CD4-positive, alpha-beta T cell (primary cell): Measurements from ENCODE around the gene MATN1. TPM values are rescaled to one million over a fixed set of nuclear protein-coding genes. Genes with fewer than 3 reads are reported as not detected.
A peak's percentile ranks its signal among the peaks of the same experiment; 100 is the strongest.

Experiments used
- ATAC-seq: fragments of 200-7000 bp; cut with Tn5 transposase; one replicate; pipeline ENCODE4 v1.10.0; 2022; ENCODE audit warnings: mild to moderate bottlenecking; ENCODE audit not compliant: poor library complexity
- CTCF ChIA-PET: fragments of 350-600 bp; sonication (Branson Sonifier 250); formaldehyde crosslinking; loops from one replicate; lab custom pipeline; 2021; ENCODE audit warnings: antibody characterized with exemption, inconsistent platforms; lab: Charles Lee
- POLR2A ChIA-PET: fragments of 350-600 bp; sonication (Branson Sonifier 250); formaldehyde crosslinking; loops from one replicate; lab custom pipeline; 2021; ENCODE audit warnings: antibody characterized with exemption, inconsistent platforms; lab: Charles Lee
- DNase-seq, 14 experiments: peaks; one replicate each; pipeline ENCODE4 v3.0.0-alpha.2; 2013 to 2020; ENCODE audit warnings: mixed read lengths in 2 of 14
- H3K27ac ChIP-seq, 2 donors: one replicate each; pipeline versions ENCODE4 v1.5.1 to v1.7.0; 2013; ENCODE audit warnings: low read length in 2 of 2, low read depth in 1 of 2, mild to moderate bottlenecking in 1 of 2
- H3K27me3 ChIP-seq, 2 experiments: 1 replicate in 1 of 2; 2 replicates in 1 of 2; pipeline versions ENCODE4 v1.6.1 to v1.7.0; 2013; ENCODE audit warnings: low read length in 2 of 2, control low read depth in 1 of 2, mild to moderate bottlenecking in 1 of 2, moderate library complexity in 1 of 2; ENCODE audit not compliant: insufficient read depth in 2 of 2, control insufficient read depth in 1 of 2
- H3K36me3 ChIP-seq: one replicate; pipeline ENCODE4 v1.6.1; 2013; ENCODE audit warnings: low read length, control low read depth; ENCODE audit not compliant: insufficient read depth
- H3K4me1 ChIP-seq: one replicate; pipeline ENCODE4 v1.6.1; 2013; ENCODE audit warnings: low read length, control low read depth; ENCODE audit not compliant: insufficient read depth
- H3K4me3 ChIP-seq: one replicate; pipeline ENCODE4 v1.5.1; 2013; ENCODE audit warnings: mild to moderate bottlenecking, low read length, moderate library complexity
- H3K9me3 ChIP-seq, 2 experiments: 1 replicate in 1 of 2; 2 replicates in 1 of 2; pipeline versions ENCODE4 v1.6.1 to v1.7.0; 2013; ENCODE audit warnings: low read length in 2 of 2, mild to moderate bottlenecking in 2 of 2, control low read depth in 1 of 2, moderate library complexity in 1 of 2; ENCODE audit not compliant: control insufficient read depth in 1 of 2, insufficient read depth in 1 of 2
- H3K27ac Mint-ChIP-seq: one replicate; pipeline ENCODE4 v1.8.0; 2020; ENCODE audit warnings: mixed read lengths
- H3K27me3 Mint-ChIP-seq: one replicate; pipeline ENCODE4 v1.8.0; 2021; ENCODE audit warnings: mixed read lengths
- H3K36me3 Mint-ChIP-seq: one replicate; pipeline ENCODE4 v1.8.0; 2021; ENCODE audit warnings: low read depth, mixed read lengths
- H3K4me1 Mint-ChIP-seq: one replicate; pipeline ENCODE4 v1.8.0; 2021; ENCODE audit warnings: low read depth, mixed read lengths
- H3K4me3 Mint-ChIP-seq: one replicate; pipeline ENCODE4 v1.8.0; 2020; ENCODE audit warnings: mild to moderate bottlenecking, mixed read lengths
- H3K9me3 Mint-ChIP-seq: one replicate; pipeline ENCODE4 v1.8.0; 2020; ENCODE audit warnings: mixed read lengths
- intact Hi-C, 2 experiments: fragments of 100-400 bp; cut with DNase I in 1 of 2; cut with micrococcal nuclease in 1 of 2; formaldehyde crosslinking; loops; one replicate each; pipeline versions ENCODE4 v1.15.1 to v1.9.0; 2023 to 2025; cut with DNase I, micrococcal nuclease
- total RNA-seq, 174 experiments: library from RNA in 2 of 174; stranded (reverse) in 2 of 174; gene quantifications; one replicate each; pipeline ENCODE4 v1.2.3 and lab custom pipeline; 2021 to 2026
- TF ChIP-seq, protein P1 (sequence below): fragments of 200-600 bp; IDR thresholded peaks from one replicate; pipeline ENCODE4 v1.8.0; 2022; ENCODE audit warnings: antibody characterized with exemption, mild to moderate bottlenecking

MATN1 gene
- total RNA-seq, 2 experiments from 2014 or later: 2.5 to 2.7 TPM

DNA sequence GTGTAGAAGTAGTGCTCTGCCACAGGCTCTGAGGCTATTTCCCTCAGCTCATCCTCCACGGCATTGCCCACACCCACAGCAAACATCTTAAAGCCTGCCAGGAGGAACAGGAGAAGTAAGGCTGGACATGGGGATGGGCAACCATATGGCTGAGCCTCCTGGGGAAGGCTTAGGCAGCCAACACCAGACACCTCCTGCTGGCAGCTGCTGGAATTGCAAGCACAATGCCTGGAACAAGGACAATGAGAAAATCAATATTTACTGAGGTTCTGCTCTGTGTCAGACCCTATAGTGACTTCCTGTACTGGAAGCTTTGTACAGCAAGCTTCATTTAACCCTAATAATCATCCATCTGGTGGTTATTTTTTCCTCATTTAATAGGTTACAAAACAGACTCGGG is 8.2 kb downstream of the MATN1 start:
- intact Hi-C loops: loop anchor here (5.0 to 10.0 kb wide), 6 partner anchors 197 to 1478 kb away; partner anchors contain the start of genes PTPRU (in 1 of the 2) and PUM1 (in 1 of the 2)
- Mint-ChIP-seq H3K27ac (no peak overlapping the region), H3K27me3 (no peaks in the 10 kb centered on the region), H3K36me3 (peaks cover 12% of the 10 kb centered on the region), H3K9me3 (peaks cover 3% of the 10 kb centered on the region), H3K4me1 (peaks cover 22% of the 10 kb centered on the region), H3K4me3 (no peak overlapping the region)
- Histone ChIP-seq H3K27me3 (no peaks in the 10 kb centered on the region), H3K4me1 (peaks cover 25% of the 10 kb centered on the region), H3K4me3 (no peak overlapping the region), H3K27ac (no peak overlapping the region), H3K36me3 (no peaks in the 10 kb centered on the region), H3K9me3 (peaks cover 7 to 14% of the 10 kb centered on the region in 2 experiments)
- ChIA-PET CTCF (no interaction called here), POLR2A (no interaction called here)
- ATAC-seq: no peak
- TF ChIP-seq, protein P1, sequence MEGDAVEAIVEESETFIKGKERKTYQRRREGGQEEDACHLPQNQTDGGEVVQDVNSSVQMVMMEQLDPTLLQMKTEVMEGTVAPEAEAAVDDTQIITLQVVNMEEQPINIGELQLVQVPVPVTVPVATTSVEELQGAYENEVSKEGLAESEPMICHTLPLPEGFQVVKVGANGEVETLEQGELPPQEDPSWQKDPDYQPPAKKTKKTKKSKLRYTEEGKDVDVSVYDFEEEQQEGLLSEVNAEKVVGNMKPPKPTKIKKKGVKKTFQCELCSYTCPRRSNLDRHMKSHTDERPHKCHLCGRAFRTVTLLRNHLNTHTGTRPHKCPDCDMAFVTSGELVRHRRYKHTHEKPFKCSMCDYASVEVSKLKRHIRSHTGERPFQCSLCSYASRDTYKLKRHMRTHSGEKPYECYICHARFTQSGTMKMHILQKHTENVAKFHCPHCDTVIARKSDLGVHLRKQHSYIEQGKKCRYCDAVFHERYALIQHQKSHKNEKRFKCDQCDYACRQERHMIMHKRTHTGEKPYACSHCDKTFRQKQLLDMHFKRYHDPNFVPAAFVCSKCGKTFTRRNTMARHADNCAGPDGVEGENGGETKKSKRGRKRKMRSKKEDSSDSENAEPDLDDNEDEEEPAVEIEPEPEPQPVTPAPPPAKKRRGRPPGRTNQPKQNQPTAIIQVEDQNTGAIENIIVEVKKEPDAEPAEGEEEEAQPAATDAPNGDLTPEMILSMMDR: peak; percentile 20
- DNase-seq: peak in 1 of 14 experiments; percentile 21

DNA sequence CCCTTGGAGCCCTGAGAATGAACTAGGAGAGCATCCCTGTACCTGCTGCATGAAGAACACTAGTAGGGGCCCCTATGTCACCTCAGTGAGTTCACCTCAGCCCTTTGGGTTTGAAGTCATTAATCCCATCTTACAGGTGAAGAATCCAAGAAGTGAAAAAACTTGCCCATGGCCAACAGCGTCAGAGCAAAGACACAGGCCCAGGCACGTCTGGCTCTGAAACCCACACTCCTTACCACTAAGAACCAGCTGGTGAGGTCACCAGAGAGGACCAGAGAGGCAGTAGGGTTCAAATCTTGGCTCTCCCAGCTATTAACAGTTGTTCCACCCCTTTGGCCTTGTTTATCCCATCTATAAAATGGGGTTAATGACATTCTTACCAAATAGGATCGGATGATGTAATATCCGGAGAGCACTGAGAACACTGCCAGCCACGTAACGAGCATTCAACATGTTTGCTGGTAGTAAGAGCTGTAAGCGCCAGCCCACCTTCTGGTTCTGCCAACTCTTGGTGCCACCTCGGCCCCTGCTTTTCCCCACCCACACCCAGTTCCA is 8.8 kb downstream of the MATN1 start:
- ATAC-seq (no peak), DNase-seq (no peak)
- H3K4me1 ChIP-seq: peaks cover 19% of the 10 kb centered on the region
- Mint-ChIP-seq H3K4me3 (no peak overlapping the region), H3K36me3 (peaks cover 12% of the 10 kb centered on the region), H3K4me1 (peaks cover 17% of the 10 kb centered on the region), H3K27me3 (peaks cover under 1% of the 10 kb centered on the region), H3K27ac (no peak overlapping the region), H3K9me3 (peaks cover 3% of the 10 kb centered on the region)
- H3K36me3 ChIP-seq: no peaks in the 10 kb centered on the region
- TF ChIP-seq, protein P1: no peak
- no peak overlapping the region for H3K27ac ChIP-seq
- H3K9me3 ChIP-seq: peaks cover 7 to 14% of the 10 kb centered on the region in 2 experiments
- H3K27me3 ChIP-seq: no peaks in the 10 kb centered on the region
- intact Hi-C loops: loop anchor here (5.0 to 10.0 kb wide), 6 partner anchors 198 to 1477 kb away; partner anchors contain the start of genes PTPRU (in 1 of the 2) and PUM1 (in 1 of the 2)
- ChIA-PET POLR2A (no interaction called here), CTCF (no interaction called here)
- no peak overlapping the region for H3K4me3 ChIP-seq

DNA sequence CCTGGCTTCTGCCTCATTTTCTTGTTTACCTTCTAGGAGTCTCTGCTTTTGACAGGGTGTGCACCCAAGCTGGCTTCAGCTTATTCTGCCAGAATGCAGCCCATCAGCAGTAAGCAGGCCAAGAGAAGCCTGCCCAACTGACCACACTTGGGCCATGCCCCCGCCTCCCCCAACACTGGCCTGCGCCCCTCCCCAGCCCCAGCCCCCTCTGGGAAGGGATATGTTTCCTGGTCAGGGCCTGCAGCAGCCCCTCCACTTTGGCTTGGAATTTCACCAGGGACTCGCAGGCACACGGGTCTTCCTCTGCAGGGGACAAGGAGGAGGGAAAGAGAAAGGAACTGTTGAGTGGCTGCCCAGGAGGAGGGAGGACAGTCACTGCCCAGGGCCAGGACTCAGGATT is 9.4 kb downstream of the MATN1 start:
- Mint-ChIP-seq H3K9me3 (peaks cover 3% of the 10 kb centered on the region), H3K27ac (no peak overlapping the region), H3K4me3 (no peak overlapping the region), H3K36me3 (peaks cover 12% of the 10 kb centered on the region), H3K4me1 (peaks cover 11% of the 10 kb centered on the region), H3K27me3 (peaks cover 6% of the 10 kb centered on the region)
- no peaks in the 10 kb centered on the region for H3K36me3 ChIP-seq
- no peak overlapping the region for H3K27ac ChIP-seq
- H3K9me3 ChIP-seq: peaks cover 7 to 14% of the 10 kb centered on the region in 2 experiments
- no peak for ATAC-seq
- H3K4me3 ChIP-seq: no peak overlapping the region
- DNase-seq: no peak
- CTCF ChIA-PET: interaction anchor here (1.0 kb wide), 1 partner anchor 66 kb away, joined by 4 read pairs; no protein-coding TSS in a partner anchor
- intact Hi-C loops: loop anchor here in 1 of 2 experiments (10.0 kb wide), 2 partner anchors 351 to 441 kb away; partner anchors contain the start of gene PUM1
- TF ChIP-seq, protein P1: no peak
- H3K27me3 ChIP-seq: no peaks in the 10 kb centered on the region
- POLR2A ChIA-PET: no interaction called here
- H3K4me1 ChIP-seq: peaks cover 13% of the 10 kb centered on the region
